ENCODE measurements around the gene SFMBT1.
"Not testable (repeated sequence)": the region's sequence is repeated elsewhere in the genome, so short reads cannot be mapped to it uniquely, and the experiment has no call there.

The SFMBT1 gene

DNA sequence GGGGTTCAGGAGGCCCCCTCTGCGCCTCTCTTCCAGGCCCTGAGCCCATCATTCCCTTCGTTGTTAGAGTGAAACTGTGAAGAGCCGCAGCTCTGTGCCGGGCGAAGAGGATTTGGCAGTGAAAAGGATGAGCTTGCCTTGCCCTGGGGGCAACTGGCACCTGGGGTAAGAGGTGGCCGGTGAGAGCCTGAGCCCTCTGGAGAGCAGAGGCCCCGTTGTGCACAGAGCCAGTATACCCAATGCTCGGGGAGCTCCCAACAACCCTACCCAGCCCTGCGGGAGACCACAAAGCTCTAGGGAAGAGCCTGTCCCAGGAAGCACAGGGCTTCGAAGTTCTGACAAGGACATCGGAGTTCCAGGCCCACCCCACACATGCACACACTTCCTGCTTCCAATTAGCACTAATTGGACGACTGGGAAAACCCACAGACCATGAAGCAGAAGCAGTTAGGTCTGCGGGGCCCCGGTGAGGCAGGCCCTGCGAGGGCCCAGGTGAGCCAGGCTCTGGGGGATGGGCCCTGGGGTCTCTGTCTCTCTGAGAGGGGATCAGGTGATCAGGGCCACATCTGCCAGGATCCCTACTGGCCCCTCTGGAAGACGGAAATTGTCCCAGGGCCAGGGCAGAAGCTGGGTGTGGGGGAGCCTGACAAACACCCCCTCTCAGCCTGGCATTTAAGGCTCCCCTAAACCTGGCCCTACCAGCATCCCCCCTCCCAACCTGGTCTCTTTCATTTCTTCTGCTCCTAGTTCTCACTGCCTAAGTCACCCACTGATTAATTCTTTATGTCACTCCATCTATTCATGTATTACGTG is 27.9 kb upstream of the SFMBT1 start:
- no peak for DNase-seq

DNA sequence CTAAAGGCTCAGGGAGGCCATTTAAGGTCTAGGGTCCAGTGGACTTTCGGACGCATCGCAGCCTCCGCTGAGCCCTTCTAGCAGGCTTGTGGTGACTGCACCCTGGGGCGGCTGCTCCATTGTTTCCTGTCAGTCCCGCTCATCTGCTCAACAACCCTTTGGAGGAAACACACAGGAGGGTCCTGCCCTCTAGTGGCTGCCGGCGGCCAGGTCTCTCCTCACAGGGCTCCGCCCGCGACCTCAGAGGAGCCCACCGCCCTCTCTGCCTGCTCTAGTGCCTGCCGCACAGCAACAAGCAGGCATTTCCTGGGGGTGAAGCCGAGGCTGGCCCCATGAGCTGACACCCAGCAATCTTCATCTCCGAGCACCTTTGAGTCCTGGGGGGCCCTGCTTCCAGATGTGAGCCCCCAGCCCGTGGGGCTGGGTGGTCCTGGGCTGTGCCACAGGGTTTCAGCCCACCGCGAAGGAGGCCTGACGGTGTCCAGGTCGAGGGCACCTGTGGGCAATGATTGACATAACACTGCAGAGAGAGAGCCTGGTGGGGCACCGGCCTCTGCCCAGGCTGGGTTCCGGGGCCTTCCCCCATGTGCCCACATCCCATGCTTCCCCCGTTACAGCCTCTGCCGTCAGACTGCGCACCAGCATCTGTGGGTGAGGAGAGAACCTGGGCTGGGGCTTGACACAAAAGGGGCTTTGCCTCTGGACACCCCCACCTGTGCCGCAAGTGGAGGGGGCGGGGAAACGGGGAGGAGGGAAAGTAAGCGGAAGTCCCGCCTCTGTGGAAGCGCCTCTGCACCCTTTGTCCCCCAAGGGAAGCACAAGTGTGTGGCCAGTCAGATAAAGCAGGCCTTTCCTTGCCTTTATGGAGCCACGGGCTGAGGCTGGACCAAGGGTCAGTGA is 27.0 kb upstream of the SFMBT1 start:
- DNase-seq: peak; percentile 39

DNA sequence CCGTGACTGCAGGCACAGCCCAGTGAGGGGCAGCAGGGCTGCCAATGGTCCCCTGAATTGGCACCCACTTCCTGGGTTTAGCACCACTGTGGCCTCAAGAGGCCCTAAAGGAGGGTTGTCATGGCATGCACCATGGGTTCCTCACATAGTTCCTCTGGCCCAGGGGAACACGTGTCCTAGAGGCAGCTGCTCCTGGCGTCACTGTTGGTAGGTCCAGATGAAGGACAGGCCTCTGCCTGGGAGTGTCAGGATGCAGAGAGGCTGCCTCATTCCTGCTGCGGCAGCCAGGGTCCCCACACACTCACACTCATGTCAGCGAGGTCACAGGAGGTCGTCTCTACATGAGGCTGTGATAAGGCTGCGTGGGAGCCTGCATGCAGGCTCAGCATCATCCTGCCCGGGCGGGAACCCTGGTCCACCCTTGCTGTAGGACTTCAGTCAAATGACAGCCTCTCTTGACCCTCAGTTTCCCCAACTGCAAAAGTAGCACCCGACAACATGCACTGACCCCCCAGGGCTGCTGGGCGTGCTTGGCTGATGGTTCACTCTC is 26.1 kb upstream of the SFMBT1 start:
- DNase-seq: no peak

DNA sequence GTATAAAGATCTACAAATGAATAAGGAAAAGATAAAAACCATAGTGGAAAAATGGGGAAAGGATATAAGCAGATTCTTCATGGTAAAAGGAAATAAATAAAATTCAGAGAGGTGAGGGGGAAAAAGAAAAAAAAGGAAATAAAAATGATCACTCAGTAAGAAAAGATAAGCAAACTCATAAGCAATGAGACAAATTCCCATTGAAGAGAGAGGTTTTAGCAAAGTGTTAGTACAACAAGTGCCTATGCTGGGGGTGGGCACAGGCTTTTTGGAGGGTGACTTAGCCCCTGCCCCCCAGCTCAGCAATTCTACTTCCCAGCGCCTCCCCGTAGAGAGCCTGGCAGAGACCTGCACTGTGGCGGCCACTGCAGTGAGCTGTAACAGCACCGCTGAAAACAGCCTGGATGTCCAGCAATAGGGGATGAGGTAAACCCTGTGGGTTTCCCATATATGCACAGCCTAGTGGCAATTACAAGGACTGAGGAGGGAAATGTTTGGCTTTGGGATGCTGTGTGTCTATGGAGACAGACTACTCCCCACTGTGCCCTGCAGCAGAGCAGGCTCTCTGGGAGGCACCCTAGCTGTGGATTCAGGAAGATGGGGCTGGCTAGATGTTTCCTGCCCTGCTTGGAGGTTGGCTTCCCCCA is 23.7 kb upstream of the SFMBT1 start:
- DNase-seq: no peak

DNA sequence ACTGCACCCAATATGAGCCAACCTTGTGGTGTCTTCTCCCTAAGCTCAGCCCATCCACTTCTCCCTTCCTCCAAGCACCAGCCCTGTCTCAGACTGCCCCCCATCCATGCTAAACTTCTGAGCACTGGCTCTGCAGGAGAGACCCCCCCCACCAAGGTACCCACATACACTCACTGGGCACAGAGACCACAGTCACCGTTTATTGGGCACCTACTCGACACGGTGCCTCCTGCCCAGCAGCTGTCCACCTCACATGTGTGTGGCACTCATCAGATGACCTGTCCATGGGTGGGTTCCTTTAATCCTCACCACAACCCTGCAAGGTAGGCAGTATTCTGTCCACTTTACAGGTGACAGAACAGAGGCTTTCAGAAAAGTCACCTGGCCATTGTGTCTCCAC is 22.3 kb upstream of the SFMBT1 start:
- no peak for DNase-seq

DNA sequence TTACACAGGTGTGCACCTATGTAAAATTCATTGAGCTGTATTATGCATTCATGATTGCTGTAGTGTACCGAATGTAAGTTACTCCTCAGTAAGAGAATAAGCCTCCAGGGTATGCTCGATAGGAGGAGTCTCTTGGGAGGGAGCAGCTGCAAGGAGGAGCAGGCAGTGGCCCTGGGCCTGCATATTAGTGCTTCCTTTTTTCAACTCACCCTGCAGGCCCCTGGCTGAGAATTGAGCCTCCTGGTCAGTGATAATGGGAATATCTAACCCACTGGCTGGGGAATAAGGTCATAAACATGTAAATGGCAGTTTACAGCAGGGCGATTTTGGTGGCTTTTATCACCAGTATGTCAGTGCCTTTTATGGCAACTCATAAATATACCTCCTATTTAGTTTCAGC is 21.7 kb upstream of the SFMBT1 start:
- DNase-seq: no peak

DNA sequence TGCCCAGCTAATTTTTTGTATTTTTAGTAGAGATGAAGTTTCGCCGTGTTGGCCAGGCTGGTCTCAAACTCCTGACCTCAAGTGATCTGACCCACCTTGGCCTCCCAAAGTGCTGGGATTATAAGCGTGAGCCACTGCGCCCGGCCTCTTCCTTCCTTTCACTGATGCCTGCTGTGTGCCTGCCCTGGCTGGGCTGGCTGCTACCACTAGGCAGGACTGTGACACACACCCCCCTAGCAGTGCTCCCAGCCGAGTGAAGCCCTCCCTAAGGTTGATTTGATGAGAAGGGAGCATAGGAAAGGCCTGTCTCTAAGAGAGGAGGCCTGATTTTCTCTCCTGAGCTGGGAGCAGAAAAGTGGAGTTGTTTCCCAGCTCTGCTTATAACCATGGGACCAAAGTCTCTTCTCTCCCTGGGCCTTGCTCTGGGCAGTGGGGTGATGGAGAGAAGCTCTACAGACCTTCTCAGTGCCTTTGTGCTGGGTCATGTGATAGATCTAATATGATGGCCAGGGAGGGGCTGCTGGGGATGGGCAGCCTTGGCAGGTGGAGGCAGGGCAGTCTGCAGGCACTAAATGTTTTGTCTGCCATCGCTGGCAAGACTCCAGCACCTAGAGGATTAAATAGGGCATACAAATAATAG is 20.1 kb upstream of the SFMBT1 start:
- no peak for DNase-seq

DNA sequence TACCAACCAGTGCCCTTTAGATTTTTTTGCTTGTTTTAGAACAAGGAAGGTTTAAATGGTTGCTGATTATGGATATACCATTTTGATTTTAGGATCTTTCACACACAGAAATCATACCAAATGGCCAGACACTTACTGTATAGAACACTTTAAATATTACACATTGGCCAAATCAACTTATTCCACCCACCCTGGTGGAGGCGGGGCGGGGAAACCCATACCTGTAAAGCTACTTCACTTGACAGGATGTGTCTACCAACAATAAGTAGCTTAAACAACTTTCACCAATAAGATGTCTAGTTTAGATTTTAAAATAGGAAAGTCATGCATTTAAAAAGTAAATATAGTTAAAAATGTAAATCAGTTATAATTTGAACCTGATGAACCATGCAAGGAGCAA is 17.0 kb upstream of the SFMBT1 start:
- DNase-seq: no peak

DNA sequence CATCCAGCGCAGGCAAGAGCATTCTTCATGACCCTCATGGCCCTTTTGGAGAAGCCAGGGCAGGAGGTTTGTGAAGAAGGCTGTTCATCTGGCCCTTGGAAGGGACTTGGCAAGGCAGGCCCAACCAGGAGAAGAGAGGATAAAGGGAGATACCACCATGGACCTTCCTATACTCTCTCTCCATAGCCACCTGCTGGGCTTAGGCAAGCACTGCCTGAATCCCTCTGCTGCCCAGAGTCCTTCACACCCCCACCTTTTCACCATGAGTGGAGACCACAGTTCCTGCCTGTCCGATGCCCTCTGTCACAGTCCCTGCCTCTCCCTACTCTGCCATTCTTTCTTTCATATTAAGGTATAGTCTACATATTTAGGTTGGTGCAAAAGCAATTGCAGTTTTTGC is 10.6 kb upstream of the SFMBT1 start:
- no peak for DNase-seq

DNA sequence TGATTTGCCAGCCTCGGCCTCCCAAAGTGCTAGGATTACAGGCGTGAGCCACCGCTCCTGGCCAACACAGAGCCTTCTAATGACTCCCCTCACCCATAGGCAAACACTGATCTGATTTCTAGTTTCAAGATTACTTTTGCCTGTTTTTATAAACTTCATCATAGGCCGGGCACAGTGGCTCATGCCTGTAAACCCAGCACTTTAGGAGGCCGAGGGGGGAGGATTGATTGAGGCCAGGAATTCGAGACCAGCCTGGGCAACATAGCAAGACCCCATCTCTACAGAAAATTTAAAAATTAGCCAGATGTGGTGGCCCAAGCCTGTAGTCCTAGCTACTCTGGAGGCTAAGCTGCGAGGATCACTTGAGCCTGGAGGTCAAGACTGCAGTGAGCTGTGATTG is 8.4 kb upstream of the SFMBT1 start:
- DNase-seq: not testable (repeated sequence)

DNA sequence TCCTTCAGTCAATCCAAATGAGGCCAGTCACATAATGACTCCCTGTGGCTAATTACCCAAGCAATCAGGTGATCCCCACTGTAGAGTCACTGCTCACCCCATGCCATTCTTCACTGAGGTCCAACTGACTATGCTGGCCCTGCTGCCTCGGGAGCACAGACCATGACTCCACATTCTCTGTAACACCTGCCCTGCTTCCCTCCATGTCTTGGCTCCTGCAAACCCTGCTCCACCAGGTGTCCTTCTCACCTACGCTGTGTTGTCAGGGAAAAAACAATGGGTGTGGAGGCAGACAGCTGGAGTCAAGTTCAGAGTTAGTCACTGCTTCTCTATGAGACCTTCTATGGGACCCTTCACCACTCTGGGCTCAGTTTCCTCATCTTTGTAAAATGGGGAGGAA is 6.1 kb upstream of the SFMBT1 start:
- no peak for DNase-seq

DNA sequence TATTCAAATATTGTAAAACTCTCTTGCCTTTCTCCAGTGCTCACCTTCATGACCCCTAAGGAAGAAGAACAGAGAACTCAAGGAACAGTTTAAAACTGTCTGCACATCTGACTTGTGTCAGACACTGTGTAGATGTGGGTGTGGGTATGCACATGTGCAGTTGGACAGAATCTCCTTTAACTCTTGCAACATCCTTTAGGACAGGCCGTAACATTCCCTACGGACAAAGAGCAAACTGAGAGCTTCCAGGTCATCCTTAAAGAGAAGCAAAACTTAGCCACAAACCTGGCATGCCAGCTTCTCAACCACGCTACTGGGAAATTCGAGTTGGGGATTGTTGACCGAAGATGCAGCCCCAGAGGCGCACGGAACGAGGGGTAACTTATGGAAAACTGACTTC is 4.1 kb upstream of the SFMBT1 start:
- no peak for DNase-seq

DNA sequence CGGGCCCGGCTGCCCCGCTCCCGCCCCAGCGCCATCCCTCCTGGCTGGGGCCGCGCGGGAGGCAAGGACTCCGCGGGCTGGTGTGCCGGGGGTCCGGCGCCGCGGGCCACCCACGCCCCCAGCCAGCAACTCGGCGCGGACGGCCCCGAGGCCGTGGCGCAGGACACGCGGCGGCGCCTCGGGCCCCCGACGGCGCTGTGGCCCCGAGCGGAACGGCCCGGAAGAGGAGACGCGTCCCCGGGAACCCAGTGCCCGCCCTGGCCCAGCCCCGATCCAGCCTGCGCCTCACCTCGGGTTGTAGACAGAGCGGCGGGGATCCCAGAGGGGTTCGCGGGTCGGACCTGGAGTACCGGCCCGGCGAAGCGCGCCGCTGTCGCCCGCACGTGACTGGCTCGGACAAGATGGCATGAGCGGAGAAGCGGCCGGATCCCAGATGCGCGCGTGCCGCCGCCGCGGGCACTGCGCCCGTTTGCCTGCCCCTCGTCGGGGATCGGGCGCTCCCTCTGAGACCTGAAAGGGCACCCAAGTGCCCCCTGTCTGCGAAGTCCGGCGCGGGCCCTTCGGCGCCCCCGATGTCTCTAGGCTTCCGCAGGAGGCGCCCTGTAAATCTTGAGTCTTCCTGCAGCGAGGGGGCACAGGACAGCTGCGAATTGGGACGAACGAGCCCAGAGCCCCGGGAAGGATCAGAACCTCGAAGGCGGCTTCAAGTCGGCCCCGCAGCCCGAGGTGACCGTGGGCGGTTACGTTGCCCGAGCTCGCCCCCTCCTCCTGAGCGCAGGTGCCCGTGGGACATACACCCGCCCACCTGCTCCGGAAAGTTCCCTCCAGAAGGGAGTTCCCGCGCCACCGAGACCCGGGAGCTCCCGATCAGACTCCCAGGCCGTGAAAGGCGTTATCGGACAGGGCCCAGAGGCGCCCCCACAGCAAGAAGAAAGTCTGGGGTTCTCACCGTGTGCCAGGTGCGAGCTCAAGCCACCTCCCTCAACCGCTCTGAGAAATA is 598 bp upstream of the SFMBT1 start:
- DNase-seq: peak; percentile 12

DNA sequence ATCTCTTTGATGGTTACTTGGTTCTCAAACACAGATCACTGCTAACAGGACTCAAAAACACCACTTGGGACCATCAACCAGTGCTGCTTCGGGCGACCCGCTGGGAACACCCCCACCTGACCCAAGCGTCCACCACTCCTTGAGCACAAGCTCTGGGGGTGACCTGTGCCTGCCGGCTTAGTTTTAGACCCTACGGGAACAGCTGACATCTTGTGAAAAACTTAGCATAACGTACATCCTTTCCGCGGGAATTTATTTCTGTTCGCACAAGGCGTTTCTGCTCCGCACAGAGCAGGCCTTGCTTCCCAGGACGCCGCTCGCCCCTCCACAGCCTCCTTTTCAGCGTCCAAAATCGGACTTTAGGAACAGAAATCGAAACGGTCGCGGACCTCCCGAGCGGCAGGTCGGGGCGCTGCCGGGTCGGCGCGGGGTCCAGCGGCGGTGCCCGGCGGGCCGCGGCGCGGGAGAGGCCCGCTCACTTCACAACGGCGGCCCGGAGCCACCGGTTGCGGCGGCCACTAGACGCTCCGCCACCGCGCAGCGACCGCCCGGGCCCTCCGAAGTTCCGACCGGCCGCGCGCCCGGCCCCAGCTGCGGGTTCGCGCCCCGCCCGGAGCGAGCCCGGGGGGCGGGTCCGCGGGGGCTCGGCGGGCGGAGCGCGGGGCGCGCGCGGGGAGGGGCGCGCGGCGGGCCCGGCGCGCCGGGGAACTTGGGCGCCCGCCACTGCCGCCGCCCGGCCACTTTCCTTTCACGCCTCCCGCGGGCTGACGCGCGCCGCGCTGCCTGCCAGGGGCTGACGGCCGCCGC is 959 bp downstream of the SFMBT1 start:
- DNase-seq: peak; percentile 10

DNA sequence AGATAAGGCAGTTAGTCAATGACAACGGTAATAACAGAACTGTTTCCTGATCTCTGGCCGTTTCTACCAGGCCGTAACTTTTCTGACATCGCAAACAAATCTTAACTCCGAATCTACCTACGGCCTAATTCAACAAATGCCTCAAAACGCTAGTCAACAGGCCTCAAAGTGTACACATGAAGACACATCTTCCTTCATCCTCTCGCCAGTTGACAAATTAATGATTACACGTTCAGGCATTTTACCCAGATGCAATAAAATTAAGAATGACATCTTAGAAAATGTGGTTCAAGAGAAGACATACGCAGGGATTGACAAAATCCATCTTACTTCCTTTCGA is 1.5 kb downstream of the SFMBT1 start:
- no peak for DNase-seq

DNA sequence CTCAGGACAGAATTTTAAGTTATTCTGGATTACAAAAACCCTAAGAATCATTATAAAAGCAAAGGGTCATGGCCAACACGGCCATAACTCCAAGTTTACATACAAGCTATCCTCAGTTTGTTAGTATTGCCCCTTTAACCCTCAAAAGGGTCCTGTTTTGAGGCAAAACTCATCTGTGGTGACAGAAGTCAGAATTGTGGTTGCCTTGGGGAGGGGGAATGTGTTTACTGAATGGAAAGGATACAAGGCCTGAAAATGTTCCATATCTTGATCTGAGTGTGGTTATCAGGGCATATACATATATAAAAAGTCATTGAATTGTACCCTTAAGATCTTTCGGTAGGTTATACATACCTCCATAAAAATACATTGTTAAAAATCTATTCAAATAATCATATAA is 2.1 kb downstream of the SFMBT1 start:
- no peak for DNase-seq

DNA sequence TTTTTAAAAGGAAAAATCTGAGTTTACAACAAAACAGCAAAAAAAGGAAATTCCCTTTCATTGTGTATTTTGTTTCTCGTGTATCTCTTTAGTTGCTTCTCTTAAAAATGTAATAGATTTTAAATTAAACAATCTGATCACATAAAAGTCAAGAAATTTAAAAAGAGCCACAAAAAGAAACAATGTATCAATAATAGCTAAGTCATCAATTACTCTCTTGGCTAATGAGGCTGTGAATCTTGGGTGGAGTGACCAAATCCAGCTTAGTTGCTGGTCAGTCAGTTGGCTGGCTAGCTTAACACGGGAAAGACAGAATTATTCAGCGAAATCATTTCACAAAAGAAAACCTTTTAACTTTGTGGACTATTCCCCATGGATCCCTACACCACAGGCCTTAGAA is 3.2 kb downstream of the SFMBT1 start:
- DNase-seq: no peak

DNA sequence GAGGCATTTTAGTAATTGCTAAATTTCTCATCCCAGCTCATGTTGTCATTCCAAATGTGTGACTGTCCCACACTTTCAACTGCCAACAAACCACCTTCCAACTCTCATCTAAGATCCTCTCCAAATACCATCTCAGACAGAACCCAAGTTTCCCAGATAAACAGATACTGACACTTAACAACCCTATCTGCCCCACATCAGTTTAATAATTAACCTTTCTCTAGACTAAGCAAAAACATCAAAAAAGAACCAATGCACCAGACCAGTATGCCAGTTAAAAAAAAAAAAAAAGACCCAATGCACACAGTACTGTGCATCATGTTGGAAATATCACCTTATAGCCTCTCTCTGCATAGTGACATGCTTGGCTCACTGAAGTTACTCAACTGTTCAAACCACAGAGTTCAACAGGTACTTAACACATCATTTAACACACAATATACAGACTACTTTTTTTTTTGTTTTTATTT is 5.5 kb downstream of the SFMBT1 start:
- DNase-seq: no peak

DNA sequence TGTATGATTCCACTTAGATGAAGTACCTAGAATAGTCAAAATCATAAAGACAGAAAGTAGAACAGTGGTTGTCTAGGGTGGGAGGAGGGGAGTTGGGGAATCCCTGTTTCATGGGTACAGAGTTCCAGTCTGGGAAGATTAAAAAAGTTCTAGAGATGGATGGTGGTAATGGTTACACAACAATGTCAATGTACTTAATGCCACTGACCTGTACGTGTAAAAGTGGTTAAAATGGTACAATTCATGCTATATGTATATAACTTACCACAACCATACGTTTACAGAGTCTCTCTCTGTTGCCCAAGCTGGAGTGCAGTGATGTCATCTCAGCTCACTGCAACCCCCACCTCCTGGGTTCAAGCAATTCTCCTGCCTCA is 6.5 kb downstream of the SFMBT1 start:
- no peak for DNase-seq

DNA sequence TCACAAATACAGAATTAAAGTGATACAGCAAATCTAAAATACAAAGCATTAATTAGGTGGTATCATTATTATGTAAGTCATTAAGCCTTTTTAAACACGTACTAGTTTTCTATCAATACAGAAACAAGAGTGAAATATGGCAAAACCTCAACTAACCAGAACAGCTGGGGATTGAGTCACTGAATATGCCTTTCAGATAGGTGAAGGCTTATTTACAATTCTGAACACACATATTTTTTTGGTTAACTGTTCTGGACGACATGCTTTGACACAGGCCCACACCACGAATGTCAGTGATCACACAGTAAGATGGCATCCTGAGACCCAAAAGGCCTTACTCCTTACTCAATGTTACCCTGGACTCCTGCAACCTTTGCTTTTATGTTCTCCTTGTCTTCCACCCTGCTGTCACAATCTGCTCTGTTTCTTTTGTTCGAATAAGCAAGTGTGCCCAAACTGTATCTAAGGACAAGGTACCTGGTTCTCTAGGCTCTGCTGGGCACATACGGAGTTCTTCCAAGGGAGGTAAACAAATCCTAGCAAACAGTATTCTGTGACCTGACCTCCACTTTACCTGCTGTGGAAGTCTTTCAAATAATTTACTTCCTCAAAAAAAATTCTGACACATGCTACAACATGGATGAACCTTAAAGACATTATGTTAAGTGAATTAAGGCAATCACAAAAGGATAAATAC is 7.0 kb downstream of the SFMBT1 start:
- no peak for DNase-seq
